Measurements from ENCODE around the gene DOCK4. TPM values are rescaled to one million over a fixed set of nuclear protein-coding genes. Genes with fewer than 3 reads are reported as not detected.

Gene DOCK4
- polyA plus RNA-seq, 1 donor (not counting 4 experiments of a cell fraction or from before 2014, with no cell fraction given) = 13.9 TPM

- H2AFZ ChIP-seq (ENCODE audit: control insufficient read depth, low read length) = peak overlapping the region; percentile 74
- FAIRE-seq = peak; percentile 91
These were observed 204.9 kb downstream of the DOCK4 start for GRCh38 chr7:112001091-112001826.

DNA sequence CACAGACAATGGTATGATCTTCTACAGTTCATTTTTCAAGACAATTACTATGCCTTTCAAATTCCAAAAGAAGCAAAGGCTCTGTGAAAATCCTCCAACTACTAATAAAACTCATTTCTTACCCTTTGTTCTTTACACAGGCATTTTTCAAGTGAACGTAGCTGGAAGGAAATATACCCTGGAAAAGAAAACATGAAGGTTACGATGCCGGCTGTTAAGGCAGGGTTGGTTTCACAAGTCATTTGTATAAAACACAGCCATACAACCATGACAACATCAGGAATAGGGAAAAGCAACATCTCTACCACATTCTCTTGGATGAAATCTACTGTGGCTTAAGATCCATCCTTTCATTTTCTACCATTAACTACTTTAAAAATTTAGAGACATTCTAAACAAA is 207.9 kb downstream of the DOCK4 start:
- Histone ChIP-seq H3K9me3 (ENCODE audit: control insufficient read depth, low read depth, low read length) (no peaks in the 10 kb centered on the region), H4K20me1 (ENCODE audit: control insufficient read depth, extremely low read depth, insufficient read depth, low read length) (no peaks in the 10 kb centered on the region), H3K27ac (ENCODE audit: control insufficient read depth, insufficient read depth, low read length) (no peak overlapping the region), H3K27me3 (ENCODE audit: control insufficient read depth, extremely low read depth, insufficient read depth, low read length) (no peaks in the 10 kb centered on the region), H3K4me2 (ENCODE audit: control insufficient read depth, extremely low read depth, insufficient read depth, low read depth, low read length) (no peak overlapping the region), H3K4me1 (ENCODE audit: control insufficient read depth, extremely low read depth, insufficient read depth, low read length) (peaks cover 13% of the 10 kb centered on the region), H3K9ac (ENCODE audit: control insufficient read depth, extremely low read depth, insufficient read depth, low read length) (no peak overlapping the region), H3K9me1 (ENCODE audit: control insufficient read depth, extremely low read depth, insufficient read depth, low read length) (no peaks in the 10 kb centered on the region), H3K36me3 (ENCODE audit: control insufficient read depth in 2 of 2, extremely low read depth in 1 of 2, insufficient read depth in 2 of 2, low read length in 2 of 2) (no peaks in the 10 kb centered on the region), H3K79me2 (ENCODE audit: control insufficient read depth, insufficient read depth, low read length) (no peaks in the 10 kb centered on the region), H2AFZ (ENCODE audit: control insufficient read depth, low read length) (no peak overlapping the region), H3K4me3 (ENCODE audit: control insufficient read depth in 2 of 3, extremely low read depth in 1 of 3, insufficient read depth in 2 of 3, low read depth in 1 of 3, low read length in 3 of 3) (no peak overlapping the region)
- no peak for DNase-seq (ENCODE audit: low read depth, low spot score)
- no peak for TF ChIP-seq EZH2 (IDR thresholded peaks at IDR 0.05; ENCODE audit: low read length)
- TF ChIP-seq CTCF (optimal IDR thresholded peaks at IDR 0.05 in 1 of 3, IDR thresholded peaks at IDR 0.05 in 1 of 3, conservative IDR thresholded peaks at IDR 0.05 in 1 of 3; ENCODE audit: extremely low read depth in 1 of 3, insufficient read depth in 2 of 3, low read length in 3 of 3) = no peak
- dilution Hi-C loops (cut with MboI; ENCODE audit: extremely low pct_ligation_motif_present, low sequenced_read_pairs) = no loop called here
- FAIRE-seq = no peak

More at GRCh38 chr7:112001091-112001826, 204.9 kb downstream of the DOCK4 start:
- peak; percentile 13 for DNase-seq (ENCODE audit: low read depth, low spot score)
- Histone ChIP-seq H3K27me3 (ENCODE audit: control insufficient read depth, extremely low read depth, insufficient read depth, low read length) (no peaks in the 10 kb centered on the region), H3K9me1 (ENCODE audit: control insufficient read depth, extremely low read depth, insufficient read depth, low read length) (no peaks in the 10 kb centered on the region), H4K20me1 (ENCODE audit: control insufficient read depth, extremely low read depth, insufficient read depth, low read length) (no peaks in the 10 kb centered on the region), H3K27ac (ENCODE audit: control insufficient read depth, insufficient read depth, low read length) (peak overlapping the region; percentile 83), H3K9me3 (ENCODE audit: control insufficient read depth, low read depth, low read length) (no peaks in the 10 kb centered on the region), H3K9ac (ENCODE audit: control insufficient read depth, extremely low read depth, insufficient read depth, low read length) (peak overlapping the region; percentile 35), H3K4me1 (ENCODE audit: control insufficient read depth, extremely low read depth, insufficient read depth, low read length) (peaks cover 18% of the 10 kb centered on the region), H3K79me2 (ENCODE audit: control insufficient read depth, insufficient read depth, low read length) (no peaks in the 10 kb centered on the region), H3K36me3 (ENCODE audit: control insufficient read depth in 2 of 2, extremely low read depth in 1 of 2, insufficient read depth in 2 of 2, low read length in 2 of 2) (no peaks in the 10 kb centered on the region), H3K4me2 (ENCODE audit: control insufficient read depth, extremely low read depth, insufficient read depth, low read depth, low read length) (peak overlapping the region; percentile 73), H3K4me3 (ENCODE audit: control insufficient read depth in 2 of 3, extremely low read depth in 1 of 3, insufficient read depth in 2 of 3, low read depth in 1 of 3, low read length in 3 of 3) (peak overlapping the region in 1 of 3 experiments; percentile 11)
- TF ChIP-seq CTCF (optimal IDR thresholded peaks at IDR 0.05 in 1 of 3, IDR thresholded peaks at IDR 0.05 in 1 of 3, conservative IDR thresholded peaks at IDR 0.05 in 1 of 3; ENCODE audit: extremely low read depth in 1 of 3, insufficient read depth in 2 of 3, low read length in 3 of 3) = no peak
- TF ChIP-seq EZH2 (IDR thresholded peaks at IDR 0.05; ENCODE audit: low read length) = no peak
- dilution Hi-C loops (cut with MboI; ENCODE audit: extremely low pct_ligation_motif_present, low sequenced_read_pairs) = no loop called here
